Stimulated activated CD8-positive, alpha-beta memory T cell treated with anti-CD3 and anti-CD28 coated beads, Interleukin-12 subunit alpha, Interleukin-12 subunit beta, amount 100 ng/mL, for 4 hours (primary cell): ENCODE data around the gene SMAD5.
A peak's percentile ranks its signal among the peaks of the same experiment; 100 is the strongest.

ENCODE experiments used
- DNase-seq: peaks from one replicate; pipeline ENCODE4 v3.0.0-alpha.2; 2020; ENCODE audit warnings: low read depth

The SMAD5 gene

DNA sequence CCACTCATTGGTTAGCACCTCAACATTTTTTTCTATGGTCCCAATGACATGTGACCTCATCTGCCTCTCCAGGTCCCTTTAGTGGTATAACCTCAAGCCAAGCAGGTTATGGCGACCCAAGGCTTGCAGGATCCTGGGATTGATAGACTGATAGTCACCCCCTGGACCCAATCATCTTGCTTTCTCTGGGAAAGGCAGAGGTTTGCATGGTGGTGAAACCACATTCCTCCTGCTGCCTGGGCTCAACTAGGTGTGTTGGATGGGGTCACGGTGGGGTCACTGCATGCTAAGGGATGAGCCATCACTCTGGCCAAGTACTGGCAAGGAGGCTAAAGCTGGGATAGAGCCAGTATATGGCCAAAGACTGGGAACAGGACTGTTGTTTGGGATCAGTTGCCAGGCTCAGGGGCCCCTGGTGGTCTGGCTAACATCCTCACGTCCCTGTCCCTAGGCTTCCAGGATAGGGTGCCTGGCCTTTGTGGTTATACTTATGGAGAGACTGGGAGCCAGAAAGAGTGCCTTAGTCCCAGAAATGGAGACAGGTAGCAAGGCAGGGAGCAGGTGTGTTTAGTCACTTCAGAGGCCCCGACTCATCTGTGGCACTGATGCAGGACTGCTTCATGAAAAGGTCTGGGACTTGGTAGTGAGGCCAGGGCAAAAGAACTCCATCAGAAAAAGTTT lies 65.0 kb downstream of the SMAD5 start:
- DNase-seq: no peak

DNA sequence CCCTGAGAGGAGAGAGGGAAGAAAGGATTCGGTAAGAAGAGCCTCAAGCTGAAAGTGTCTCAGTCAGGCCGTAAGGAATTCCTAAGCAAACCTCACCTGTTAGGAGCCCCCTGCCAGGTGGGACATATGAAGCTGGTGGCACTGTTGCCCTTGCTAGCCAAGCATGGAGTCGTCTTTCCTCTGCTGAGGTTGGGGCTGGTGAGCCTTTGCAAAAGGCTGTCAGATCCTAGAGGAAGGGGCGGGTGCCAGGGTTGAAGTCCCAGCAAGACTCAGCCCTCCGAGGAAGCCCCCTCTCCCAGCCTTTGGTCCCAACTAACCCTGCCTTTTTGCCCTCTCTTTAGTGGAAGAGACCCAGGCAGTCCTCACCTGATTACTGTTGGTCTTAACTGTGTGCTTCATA lies 65.8 kb downstream of the SMAD5 start:
- no peak for DNase-seq

DNA sequence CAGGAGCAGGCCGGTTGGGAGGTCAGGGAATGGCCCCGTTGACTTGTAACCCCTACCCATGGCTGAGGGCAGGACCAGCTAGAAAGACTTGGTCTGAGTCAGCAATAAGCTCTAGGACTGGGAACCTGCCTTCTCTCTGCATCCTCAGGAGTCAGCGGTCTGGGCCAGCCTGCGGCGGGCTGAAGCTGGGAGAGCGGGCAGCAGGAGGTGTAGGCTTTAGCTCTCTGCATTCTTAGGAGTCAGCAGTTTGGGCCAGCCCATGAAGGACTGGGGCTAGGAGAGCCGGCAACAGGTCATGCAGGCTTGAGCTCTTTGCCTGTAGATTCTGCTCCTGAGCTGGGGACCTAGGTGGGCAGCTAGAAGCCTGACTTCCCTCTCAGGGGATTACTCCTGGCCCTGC lies 66.8 kb downstream of the SMAD5 start:
- DNase-seq: no peak

DNA sequence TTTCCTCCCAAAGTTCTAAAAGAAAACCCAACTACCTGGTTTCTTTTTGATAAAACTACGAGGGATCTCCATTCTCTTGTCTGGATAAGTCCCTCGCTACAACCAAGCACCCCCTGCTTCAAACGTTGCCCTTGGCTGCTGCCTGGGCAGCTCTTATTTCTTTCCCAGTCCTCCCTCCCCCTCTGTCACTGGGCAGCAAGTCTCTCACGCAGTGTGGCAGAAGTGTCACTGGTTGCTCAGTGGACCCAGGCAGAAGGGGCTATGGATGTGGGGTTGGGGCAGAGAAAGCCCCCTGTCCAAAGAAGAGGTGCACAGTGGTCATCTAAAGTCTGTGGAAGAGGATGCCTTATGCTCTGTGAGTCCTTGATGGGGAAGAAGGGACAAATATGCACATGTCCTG lies 67.5 kb downstream of the SMAD5 start:
- DNase-seq: no peak

DNA sequence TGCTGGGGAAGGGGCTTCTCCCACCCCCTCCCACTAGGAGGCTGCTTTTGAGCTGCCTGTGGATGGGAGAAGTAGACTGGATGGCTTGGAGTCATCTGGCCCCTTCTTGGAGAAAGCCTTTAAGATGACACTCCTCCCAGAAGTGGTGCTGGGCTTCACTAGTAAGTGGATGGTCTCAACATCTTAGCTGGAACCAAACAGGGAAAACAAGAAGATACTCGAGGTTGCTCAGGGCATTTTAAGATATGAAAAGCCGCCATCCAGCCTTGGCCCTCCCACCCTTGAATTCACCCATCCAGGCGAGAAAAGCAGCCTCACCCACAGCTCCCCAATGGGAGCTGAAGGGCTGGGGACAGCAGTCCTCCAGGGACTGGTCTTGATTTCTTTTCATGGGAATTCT lies 68.1 kb downstream of the SMAD5 start:
- DNase-seq: no peak

DNA sequence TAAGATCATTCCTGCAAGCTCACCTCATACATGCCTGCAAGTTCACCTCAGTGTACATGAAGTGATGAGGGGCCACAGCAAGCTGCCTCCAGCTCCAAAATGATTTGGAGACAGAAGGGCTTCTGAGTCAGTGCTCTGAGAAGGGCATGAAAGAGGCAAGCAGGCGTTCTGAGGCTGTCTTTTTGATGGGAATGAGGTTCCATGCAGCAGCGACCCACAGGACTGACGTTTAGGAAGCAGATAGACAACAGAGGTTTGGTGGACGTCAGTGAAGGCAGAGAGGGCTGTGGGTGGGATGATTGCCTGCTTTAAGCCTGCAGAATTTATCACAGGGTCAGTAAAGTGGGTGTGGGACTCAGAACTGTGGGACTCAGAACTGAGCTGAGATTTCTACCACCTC lies 69.2 kb downstream of the SMAD5 start:
- no peak for DNase-seq

DNA sequence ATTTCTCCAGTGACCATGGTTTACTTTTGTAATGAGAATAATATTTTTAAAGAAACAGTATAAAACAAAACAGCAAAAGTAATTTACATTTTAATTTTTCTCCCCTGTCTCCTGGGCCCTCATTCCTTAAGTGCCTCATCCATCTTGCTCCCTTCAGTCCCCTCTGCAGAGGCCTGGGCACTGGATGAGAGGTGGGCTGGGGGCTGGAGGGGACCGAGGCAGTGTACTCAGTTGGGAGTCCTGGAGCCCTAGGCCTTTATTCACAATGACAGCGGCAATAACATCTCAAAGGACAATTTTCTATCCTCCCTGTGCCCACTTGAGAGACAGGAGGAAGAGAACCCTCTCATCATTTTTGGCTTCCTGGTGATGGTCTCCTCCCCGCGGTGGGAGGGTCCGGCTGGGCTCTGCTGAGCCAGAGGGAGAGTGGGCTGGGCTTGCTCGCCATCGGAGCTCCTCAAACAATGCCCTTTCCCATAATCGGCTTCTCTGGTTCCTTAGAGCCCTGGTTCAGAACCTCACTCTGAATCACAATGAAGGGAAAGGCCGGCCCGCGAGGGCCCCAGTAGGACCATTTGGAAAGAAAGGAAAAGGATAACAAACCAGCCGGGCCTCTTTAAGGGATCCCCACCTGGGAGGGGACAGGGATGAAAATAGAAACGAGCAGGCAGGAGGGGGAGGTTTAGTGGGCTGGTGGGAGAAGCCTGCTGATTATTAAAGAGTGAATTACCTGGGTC lies 70.0 kb downstream of the SMAD5 start:
- DNase-seq: no peak

DNA sequence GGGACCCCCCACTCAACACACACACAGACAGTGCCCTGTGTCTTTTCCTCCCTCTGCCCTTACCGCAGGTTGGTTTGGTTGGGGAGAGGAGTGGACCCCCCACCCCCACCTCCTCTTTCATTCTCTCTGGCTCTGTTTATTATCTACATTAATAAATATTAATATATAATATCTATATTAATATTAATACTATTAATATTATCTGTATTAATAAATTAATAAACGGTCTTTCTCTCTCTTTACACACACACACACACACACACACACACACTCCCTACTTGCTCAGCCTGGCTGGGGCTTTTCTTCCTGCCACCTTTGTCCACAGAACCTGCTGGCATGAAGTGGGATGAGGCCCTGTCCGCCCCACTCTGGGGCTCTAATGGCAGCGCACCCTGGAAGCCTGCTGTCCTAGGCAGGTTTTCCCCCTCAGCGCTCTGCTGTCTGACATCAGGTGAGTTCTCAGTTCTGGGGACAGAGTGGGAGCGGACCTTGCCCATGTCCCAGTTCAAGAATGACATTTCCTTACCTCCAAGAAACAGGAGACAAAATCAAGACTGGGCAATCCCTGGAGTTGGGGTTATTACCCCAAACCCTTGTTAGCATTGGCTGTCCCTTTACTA lies 70.8 kb downstream of the SMAD5 start:
- DNase-seq: no peak

DNA sequence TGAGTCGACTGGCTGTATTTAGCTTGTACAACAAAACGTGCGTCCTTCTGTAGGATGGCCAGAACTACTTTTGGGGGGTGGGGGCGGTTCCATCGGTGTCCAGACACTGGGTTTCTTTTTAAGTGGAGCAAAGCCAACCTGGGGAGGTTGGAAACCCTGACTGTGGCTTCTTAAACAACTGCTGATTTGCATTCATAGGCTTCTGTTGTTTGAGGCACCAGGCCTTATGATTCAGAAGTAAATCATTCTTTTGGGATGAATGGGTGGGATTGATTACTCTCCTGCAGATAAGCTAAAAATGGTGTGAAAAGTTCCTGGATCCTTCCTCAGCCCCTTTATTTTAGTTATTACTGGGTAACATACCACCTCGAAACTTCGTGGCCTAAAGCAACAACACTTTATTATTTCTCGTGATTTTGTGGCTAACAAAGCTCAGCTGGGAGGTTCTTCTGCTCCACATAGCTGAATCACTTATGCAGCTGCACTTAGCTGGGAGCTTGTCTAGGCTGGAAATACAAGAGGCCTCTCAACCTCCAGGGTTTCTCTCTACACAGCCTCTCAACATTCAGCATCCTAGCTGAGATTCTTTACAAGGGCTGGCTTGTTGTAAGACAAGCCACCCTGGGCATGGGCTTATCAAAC lies 72.5 kb downstream of the SMAD5 start:
- DNase-seq: no peak

DNA sequence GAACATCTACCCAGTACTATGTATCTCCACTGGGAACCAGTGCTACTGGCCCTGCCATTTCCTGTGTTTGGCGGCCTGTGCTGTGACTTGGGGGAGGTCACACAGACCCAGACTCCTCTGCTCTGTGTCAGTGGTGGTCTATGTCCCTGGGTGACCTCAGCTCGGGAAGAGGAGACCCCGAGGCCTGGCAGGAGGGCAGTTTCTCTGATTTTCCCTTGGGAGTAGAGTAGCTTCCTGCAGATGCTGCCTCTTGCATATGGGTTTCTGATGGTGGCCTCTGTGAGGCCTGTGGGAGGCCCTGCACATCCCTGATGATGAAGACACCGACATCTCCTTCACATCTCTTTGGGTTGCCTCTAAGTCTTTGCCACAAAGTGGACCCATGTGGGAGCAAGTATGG lies 73.3 kb downstream of the SMAD5 start:
- DNase-seq: no peak

DNA sequence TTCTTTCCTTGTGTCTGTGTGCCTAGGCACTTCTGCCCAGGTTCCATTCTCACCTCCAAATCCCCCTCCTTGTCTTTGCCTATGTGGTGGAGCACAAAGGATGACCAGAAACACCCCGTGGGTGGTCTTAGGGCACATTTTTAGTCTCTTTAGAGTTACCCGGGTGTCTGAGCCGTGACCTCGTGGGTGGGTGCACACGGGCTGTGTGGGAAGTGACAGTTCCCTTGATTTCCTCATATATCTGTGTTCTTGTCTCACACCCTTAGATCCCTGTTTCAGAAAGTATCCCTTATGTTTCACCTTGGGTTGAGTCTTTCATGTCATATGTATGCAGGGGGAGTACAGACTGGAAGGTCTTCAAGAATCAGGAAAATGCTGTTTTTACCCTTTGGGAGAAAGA lies 73.7 kb downstream of the SMAD5 start:
- no peak for DNase-seq

DNA sequence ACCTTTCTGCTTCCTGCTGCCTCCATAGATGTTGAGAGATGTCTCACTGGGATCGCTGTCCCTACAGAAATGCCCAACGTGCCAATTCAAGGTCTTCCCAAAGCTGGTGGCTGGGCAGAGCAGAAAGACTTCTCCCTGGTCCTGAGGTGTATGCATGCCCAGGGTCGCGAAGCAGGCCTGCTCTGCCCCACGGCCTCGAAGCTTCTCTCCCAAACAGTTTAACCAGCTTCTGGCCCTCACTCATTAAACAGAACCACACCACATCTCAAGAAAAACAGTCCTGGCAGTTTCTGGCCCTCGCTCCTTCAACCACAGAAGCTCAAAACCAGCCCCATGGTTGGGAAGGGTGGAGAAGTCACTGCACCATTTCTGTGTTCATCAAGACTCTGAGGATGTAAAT lies 75.0 kb downstream of the SMAD5 start:
- no peak for DNase-seq

DNA sequence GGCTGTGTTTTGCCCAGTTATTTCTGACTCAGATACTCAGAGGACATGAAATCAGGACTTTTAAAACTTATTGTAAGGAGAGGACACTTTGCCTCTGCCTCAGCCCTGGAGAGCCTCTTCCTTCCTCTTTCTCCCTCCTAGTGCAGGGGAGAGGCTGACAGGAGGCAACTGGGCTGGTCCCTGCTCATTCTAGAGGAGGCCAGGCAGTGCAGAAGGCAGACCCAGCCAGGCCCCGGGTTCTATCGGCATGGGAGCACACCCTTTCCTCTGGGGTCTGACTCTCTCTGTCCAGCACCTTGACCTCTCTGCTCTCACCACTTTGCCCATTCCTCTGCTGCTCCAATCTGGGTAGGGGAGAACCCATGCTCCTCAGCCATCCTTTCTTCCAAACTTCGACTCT lies 76.3 kb downstream of the SMAD5 start:
- DNase-seq: no peak

DNA sequence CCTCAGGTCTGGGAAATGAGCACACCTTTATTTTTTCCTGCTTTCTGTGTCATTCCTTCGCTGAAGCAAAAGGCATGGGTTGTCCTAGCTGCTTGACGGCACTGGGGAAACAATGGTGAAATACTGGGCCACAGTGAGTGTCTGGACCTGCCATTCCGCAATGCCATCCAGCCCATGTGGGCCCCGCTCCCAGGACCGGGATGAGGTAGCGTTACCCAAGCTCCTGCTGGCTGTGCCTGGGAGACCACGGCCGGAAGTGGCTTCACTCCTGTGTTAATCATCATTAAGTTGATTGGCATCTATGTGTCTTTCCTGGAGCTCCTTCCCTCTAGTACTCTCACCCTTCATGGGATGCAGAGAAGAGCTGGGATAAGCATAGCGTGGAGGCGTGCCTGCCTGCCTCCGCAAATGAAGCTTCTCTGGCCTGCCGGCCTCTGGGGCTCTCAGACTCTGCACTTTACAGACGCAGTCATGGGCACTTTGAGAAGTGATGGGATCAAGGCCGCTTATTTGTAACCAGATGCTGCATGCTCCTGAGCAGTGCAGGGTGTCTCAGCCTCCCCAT lies 76.8 kb downstream of the SMAD5 start:
- no peak for DNase-seq

DNA sequence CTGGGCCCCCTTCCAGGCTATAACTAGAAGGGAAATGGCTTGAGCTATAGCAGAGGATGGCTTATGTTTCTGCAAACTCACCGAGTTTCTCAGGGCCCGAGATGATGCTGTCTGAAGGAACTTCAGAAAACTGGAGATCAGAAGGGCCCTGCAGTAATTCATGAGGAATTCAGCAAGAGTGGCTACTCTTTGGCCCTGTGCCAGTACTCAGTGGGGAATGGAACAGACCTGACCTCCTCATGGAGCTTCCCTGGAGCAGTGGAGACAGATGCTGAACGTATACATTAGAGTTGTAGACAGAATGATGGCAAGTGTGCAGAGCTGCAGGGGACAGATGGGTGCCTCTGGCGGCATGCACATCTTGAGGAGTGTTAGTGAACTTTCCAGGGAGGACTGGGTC lies 77.6 kb downstream of the SMAD5 start:
- no peak for DNase-seq

DNA sequence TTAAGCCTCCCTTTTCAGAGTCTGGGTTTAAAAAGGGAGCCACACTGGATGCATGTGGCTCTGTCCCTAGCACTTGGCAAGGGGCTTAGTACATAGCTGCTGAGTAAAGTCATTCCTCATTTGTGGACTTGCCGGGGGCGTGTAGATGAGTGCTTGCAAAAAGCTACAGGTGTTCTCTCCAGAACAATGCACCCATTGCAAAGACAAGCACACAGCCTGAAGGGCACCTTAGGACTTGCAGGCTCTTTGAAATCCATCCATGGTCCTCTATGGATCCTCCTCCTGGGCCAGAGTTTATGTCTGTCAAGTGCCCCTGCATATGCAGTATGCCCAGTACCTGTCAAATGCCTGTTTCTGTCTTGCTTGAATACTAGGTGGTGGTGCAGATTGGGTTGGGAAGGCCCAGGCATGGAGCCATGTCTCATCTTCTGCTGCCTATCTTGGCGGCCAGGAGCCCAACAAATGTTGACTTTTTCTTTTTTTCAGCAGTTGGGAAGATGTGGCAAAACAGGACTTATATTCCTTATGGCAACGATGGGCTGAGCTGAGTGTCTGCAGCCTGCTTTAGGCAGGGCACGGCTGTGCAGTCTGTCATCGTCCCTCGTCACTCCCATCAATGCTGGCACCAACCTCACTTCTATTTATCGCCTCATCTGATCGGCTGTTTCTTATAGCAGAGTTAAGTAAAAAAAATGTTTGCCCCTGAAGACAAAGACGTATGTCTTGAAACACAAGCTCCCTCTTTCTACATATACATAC lies 78.8 kb downstream of the SMAD5 start:
- no peak for DNase-seq

DNA sequence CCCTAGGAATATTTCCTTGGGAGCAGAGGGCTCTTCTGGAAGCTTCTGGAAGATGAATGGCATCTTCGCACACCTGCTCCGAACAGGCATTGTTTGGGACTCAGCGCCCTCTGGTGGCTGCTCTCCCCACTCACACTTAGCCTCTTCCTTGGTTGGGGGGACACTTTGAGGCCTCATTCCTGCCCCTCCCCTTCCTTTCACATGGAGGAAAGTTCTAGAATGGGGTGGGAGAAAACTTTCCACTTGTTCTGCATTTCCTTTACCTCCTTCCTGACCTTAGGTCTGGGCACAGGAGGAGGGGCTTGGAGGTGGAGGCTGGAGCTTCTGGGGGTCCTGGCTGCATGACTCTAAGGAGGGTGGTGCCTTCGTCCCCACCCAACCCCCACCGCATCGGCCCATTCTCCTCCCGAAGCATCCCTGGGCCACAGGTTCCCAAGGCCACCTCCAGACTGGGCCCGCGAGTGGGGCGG lies 79.6 kb downstream of the SMAD5 start:
- DNase-seq: peak; percentile 6

DNA sequence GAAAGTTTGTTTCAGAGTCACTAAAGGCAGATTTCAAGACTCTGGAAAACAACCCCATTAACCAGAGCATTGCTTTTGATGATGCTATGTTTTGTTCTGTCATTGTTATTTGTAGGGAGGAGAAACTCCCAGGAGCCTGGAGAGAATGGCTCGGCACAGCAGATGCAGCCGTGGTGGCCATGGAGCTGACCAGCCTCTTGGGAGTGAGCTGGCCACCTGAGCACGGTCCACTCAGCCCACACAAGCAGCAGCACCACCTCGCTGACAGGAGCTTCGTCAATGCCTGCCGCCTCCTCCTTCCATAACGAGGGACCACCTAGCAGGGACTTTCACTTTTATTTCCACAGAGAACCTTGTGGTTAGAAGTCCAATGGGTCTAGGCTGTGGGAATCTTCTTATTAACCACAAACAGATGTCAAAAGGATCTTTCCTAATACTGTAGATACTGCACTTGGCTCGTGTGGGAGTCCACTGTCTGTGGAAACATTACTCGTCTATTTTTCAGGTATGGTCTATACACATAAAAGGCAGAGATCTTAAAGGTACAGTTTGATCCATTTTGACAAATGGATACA lies 81.4 kb downstream of the SMAD5 start:
- no peak for DNase-seq

DNA sequence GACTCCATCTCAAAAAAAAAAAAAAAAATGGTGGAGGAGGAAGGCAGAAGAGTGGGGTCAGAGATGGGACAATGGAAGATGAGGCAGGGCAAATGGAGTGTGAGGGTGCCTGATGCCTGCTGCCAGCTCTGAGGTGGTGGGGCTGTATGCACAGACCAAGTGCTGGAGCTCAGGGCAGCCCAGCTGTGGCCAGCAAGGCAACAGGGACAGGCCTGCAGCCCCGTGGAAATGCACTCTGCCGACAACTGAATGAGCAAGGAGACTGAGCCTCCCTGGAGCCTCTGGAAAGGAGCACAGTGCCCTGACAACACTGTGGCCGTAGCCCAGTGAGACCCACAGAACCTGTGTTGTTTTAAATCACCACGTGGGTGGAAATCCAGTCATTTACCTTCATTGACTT lies 83.2 kb downstream of the SMAD5 start:
- DNase-seq: no peak

DNA sequence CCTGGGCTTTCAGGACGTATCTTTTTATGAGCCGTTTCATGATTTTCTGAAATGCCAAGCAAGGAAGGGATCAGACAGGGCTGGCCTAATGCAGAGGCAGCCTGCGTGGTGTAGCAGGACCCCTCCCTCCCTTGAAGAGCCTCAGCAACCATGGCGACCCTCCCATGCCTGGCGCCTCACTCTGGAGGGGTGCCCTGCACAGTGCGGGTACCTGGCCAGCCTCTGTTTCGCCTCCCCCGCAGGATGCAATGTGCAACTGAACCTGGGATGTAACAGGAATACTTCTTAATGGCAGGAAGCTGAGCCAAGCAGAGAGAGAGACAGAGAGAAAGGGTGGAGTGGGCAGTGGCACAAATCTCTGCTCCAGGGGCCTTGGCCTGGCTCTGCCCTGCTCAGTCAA lies 83.6 kb downstream of the SMAD5 start:
- no peak for DNase-seq

DNA sequence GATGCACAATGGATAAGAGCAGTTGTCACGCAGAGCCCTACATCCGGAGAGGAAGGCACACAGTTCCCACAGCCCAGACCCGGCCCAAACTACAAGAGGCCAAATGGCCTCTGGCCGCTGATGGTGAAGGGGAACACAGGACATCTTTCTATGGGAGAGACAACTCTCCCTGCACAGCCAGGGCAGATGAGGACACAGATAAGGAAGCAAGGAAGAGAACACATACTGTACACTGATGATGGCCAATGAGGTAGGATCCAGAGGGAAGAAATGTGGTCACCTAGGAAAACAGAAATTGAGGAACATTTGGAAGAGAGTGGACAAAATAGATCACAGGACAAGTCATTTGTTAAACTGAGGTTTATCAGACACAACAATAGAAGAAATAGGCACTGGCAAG lies 88.7 kb downstream of the SMAD5 start:
- no peak for DNase-seq
